ENCODE data around the gene KCNT2. TPM values are rescaled to one million over a fixed set of nuclear protein-coding genes. Genes with fewer than 3 reads are reported as not detected.
A peak's percentile ranks its signal among the peaks of the same experiment; 100 is the strongest.

The KCNT2 gene
- total RNA-seq, 1 donor from 2014 or later = 126 TPM

GRCh38 chr1:196385109-196385508 is 223.1 kb downstream of the KCNT2 start:
- TF ChIP-seq, protein P1, sequence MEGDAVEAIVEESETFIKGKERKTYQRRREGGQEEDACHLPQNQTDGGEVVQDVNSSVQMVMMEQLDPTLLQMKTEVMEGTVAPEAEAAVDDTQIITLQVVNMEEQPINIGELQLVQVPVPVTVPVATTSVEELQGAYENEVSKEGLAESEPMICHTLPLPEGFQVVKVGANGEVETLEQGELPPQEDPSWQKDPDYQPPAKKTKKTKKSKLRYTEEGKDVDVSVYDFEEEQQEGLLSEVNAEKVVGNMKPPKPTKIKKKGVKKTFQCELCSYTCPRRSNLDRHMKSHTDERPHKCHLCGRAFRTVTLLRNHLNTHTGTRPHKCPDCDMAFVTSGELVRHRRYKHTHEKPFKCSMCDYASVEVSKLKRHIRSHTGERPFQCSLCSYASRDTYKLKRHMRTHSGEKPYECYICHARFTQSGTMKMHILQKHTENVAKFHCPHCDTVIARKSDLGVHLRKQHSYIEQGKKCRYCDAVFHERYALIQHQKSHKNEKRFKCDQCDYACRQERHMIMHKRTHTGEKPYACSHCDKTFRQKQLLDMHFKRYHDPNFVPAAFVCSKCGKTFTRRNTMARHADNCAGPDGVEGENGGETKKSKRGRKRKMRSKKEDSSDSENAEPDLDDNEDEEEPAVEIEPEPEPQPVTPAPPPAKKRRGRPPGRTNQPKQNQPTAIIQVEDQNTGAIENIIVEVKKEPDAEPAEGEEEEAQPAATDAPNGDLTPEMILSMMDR (IDR thresholded peaks at IDR 0.05; ENCODE audit: partially characterized antibody, unreplicated experiment) = no peak
- Mint-ChIP-seq H3K36me3 (ENCODE audit: unreplicated experiment) (peaks cover 13% of the 10 kb centered on the region), H3K9me3 (ENCODE audit: unreplicated experiment) (peaks cover 3% of the 10 kb centered on the region), H3K4me1 (ENCODE audit: low read depth, unreplicated experiment) (peaks cover 12% of the 10 kb centered on the region), H3K4me3 (ENCODE audit: unreplicated experiment) (no peak overlapping the region), H3K27ac (ENCODE audit: unreplicated experiment) (no peak overlapping the region), H3K27me3 (ENCODE audit: unreplicated experiment) (no peaks in the 10 kb centered on the region)
- DNase-seq = no peak

- Mint-ChIP-seq H3K36me3 (ENCODE audit: unreplicated experiment) (peaks cover 5% of the 10 kb centered on the region), H3K27ac (ENCODE audit: unreplicated experiment) (peak overlapping the region; percentile 63)
- DNase-seq = no peak
These were observed 225.9 kb downstream of the KCNT2 start for GRCh38 chr1:196382383-196382782.

GRCh38 chr1:196381544-196381943 is 226.7 kb downstream of the KCNT2 start:
- peak overlapping the region; percentile 83 for H3K27ac Mint-ChIP-seq (ENCODE audit: unreplicated experiment)
- peaks cover 12% of the 10 kb centered on the region for H3K4me1 Mint-ChIP-seq (ENCODE audit: low read depth, unreplicated experiment)
- H3K9me3 Mint-ChIP-seq (ENCODE audit: unreplicated experiment) = peaks cover 3% of the 10 kb centered on the region
- DNase-seq = no peak
- TF ChIP-seq, protein P1 (IDR thresholded peaks at IDR 0.05; ENCODE audit: partially characterized antibody, unreplicated experiment) = no peak
- no peaks in the 10 kb centered on the region for H3K36me3 Mint-ChIP-seq (ENCODE audit: unreplicated experiment)
- peak overlapping the region; percentile 23 for H3K4me3 Mint-ChIP-seq (ENCODE audit: unreplicated experiment)
- H3K27me3 Mint-ChIP-seq (ENCODE audit: unreplicated experiment) = no peaks in the 10 kb centered on the region

More at GRCh38 chr1:196382383-196382782, 225.9 kb downstream of the KCNT2 start:
- peaks cover 3% of the 10 kb centered on the region for H3K9me3 Mint-ChIP-seq (ENCODE audit: unreplicated experiment)
- TF ChIP-seq, protein P1 (IDR thresholded peaks at IDR 0.05; ENCODE audit: partially characterized antibody, unreplicated experiment) = no peak
- H3K4me1 Mint-ChIP-seq (ENCODE audit: low read depth, unreplicated experiment) = peaks cover 12% of the 10 kb centered on the region
- no peak overlapping the region for H3K4me3 Mint-ChIP-seq (ENCODE audit: unreplicated experiment)
- no peaks in the 10 kb centered on the region for H3K27me3 Mint-ChIP-seq (ENCODE audit: unreplicated experiment)

- Mint-ChIP-seq H3K27me3 (ENCODE audit: unreplicated experiment) (no peaks in the 10 kb centered on the region), H3K4me3 (ENCODE audit: unreplicated experiment) (no peak overlapping the region), H3K36me3 (ENCODE audit: unreplicated experiment) (no peaks in the 10 kb centered on the region), H3K9me3 (ENCODE audit: unreplicated experiment) (peaks cover 3% of the 10 kb centered on the region), H3K27ac (ENCODE audit: unreplicated experiment) (peak overlapping the region; percentile 72), H3K4me1 (ENCODE audit: low read depth, unreplicated experiment) (peaks cover 9% of the 10 kb centered on the region)
- DNase-seq = no peak
- TF ChIP-seq, protein P1 (IDR thresholded peaks at IDR 0.05; ENCODE audit: partially characterized antibody, unreplicated experiment) = no peak
These were observed 227.9 kb downstream of the KCNT2 start for GRCh38 chr1:196380316-196380715.

DNA sequence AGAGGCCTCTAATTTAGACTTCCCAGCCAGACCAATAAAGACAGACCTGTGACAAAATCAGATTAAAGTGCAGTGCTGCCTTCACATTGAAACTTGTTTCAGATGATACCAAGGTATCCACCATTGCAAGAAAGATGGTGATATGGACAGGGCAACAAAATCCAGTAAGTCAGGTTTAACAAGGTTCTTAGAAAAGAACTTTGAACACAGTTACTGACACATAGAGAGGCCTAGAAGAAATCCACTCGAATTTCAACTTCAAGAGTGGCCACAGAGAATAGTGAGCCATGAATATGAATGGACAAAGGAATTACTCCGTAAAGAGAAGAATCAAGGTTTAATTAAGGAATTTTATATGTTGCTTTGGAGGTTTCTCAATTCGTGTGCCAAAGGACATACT is 230.4 kb downstream of the KCNT2 start:
- Mint-ChIP-seq H3K4me1 (ENCODE audit: low read depth, unreplicated experiment) (peaks cover 9% of the 10 kb centered on the region), H3K4me3 (ENCODE audit: unreplicated experiment) (no peak overlapping the region), H3K27ac (ENCODE audit: unreplicated experiment) (no peak overlapping the region), H3K27me3 (ENCODE audit: unreplicated experiment) (no peaks in the 10 kb centered on the region), H3K9me3 (ENCODE audit: unreplicated experiment) (peaks cover 3% of the 10 kb centered on the region), H3K36me3 (ENCODE audit: unreplicated experiment) (no peaks in the 10 kb centered on the region)
- no peak for DNase-seq
- TF ChIP-seq, protein P1 (IDR thresholded peaks at IDR 0.05; ENCODE audit: partially characterized antibody, unreplicated experiment) = no peak
